ENCODE measurements around the gene MGP. TPM values are rescaled to one million over a fixed set of nuclear protein-coding genes. Genes with fewer than 3 reads are reported as not detected.

Gene MGP
- total RNA-seq, 1 donor from 2014 or later: 41.1 TPM

- Mint-ChIP-seq H3K4me1 (ENCODE audit: unreplicated experiment) (no peaks in the 10 kb centered on the region), H3K27me3 (peaks cover 11% of the 10 kb centered on the region), H3K4me3 (no peak overlapping the region), H3K9me3 (peaks cover 20% of the 10 kb centered on the region), H3K36me3 (peaks cover 43% of the 10 kb centered on the region), H3K27ac (no peak overlapping the region)
- DNase-seq (ENCODE audit: extremely low spot score, unreplicated experiment): no peak
- TF ChIP-seq CTCF (conservative IDR thresholded peaks at IDR 0.05): no peak
Measured at GRCh38 chr12:14860490-14860889, 25.2 kb downstream of the MGP start.

- no peak for TF ChIP-seq CTCF (conservative IDR thresholded peaks at IDR 0.05)
- H3K4me3 Mint-ChIP-seq: no peak overlapping the region
- H3K4me1 Mint-ChIP-seq (ENCODE audit: unreplicated experiment): peaks cover 8% of the 10 kb centered on the region
- no peak for DNase-seq (ENCODE audit: extremely low spot score, unreplicated experiment)
- no peaks in the 10 kb centered on the region for H3K27me3 Mint-ChIP-seq
- peaks cover 33% of the 10 kb centered on the region for H3K36me3 Mint-ChIP-seq
- H3K9me3 Mint-ChIP-seq: peaks cover 14% of the 10 kb centered on the region
- no peak overlapping the region for H3K27ac Mint-ChIP-seq
Measured at GRCh38 chr12:14858513-14858912, 27.1 kb downstream of the MGP start.

- Mint-ChIP-seq H3K4me1 (ENCODE audit: unreplicated experiment) (peaks cover 22% of the 10 kb centered on the region), H3K36me3 (peaks cover 28% of the 10 kb centered on the region), H3K27ac (peak overlapping the region; percentile 1), H3K9me3 (peaks cover 13% of the 10 kb centered on the region), H3K4me3 (no peak overlapping the region), H3K27me3 (peaks cover 5% of the 10 kb centered on the region)
- DNase-seq (ENCODE audit: extremely low spot score, unreplicated experiment): no peak
- TF ChIP-seq CTCF (conservative IDR thresholded peaks at IDR 0.05): no peak
Measured at GRCh38 chr12:14854586-14855183, 31.0 kb downstream of the MGP start.

- TF ChIP-seq CTCF (conservative IDR thresholded peaks at IDR 0.05): no peak
Measured at GRCh38 chr12:14853961-14854360, 31.7 kb downstream of the MGP start.

GRCh38 chr12:14852880-14853279 is 32.8 kb downstream of the MGP start:
- H3K36me3 Mint-ChIP-seq: peaks cover 21% of the 10 kb centered on the region

More at GRCh38 chr12:14853961-14854360, 31.7 kb downstream of the MGP start:
- H3K36me3 Mint-ChIP-seq: peaks cover 28% of the 10 kb centered on the region
- peaks cover 10% of the 10 kb centered on the region for H3K27me3 Mint-ChIP-seq
- no peak for DNase-seq (ENCODE audit: extremely low spot score, unreplicated experiment)
- peaks cover 13% of the 10 kb centered on the region for H3K9me3 Mint-ChIP-seq
- H3K27ac Mint-ChIP-seq: no peak overlapping the region
- no peak overlapping the region for H3K4me3 Mint-ChIP-seq
- H3K4me1 Mint-ChIP-seq (ENCODE audit: unreplicated experiment): peaks cover 29% of the 10 kb centered on the region

More at GRCh38 chr12:14852880-14853279, 32.8 kb downstream of the MGP start:
- Mint-ChIP-seq H3K4me3 (no peak overlapping the region), H3K27me3 (peaks cover 16% of the 10 kb centered on the region), H3K9me3 (peaks cover 12% of the 10 kb centered on the region), H3K27ac (no peak overlapping the region), H3K4me1 (ENCODE audit: unreplicated experiment) (peaks cover 35% of the 10 kb centered on the region)
- no peak for TF ChIP-seq CTCF (conservative IDR thresholded peaks at IDR 0.05)
- DNase-seq (ENCODE audit: extremely low spot score, unreplicated experiment): no peak

Data from type B pancreatic cell (in vitro differentiated cells).